ENCODE data around the gene RNGTT.

DNA sequence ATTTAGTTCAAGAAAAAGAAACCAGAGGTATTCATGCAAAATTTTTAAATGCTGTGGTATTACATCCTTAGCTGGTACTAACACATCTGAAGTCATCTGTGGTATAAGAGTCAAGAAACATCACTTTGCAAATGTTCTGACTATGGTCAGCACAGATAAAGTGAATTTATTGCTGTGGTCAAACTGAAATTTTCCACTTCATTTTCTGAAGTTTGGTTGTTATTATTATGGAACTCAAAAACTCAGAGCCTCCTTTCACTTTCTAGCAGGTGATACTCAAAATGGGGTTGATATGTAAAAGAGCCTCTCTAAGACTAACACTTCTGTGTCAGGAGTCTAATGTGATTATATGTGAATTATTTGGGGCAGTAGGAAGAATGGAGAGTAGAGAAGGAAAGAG is 257.8 kb downstream of the RNGTT start:
- TF ChIP-seq, protein P1, sequence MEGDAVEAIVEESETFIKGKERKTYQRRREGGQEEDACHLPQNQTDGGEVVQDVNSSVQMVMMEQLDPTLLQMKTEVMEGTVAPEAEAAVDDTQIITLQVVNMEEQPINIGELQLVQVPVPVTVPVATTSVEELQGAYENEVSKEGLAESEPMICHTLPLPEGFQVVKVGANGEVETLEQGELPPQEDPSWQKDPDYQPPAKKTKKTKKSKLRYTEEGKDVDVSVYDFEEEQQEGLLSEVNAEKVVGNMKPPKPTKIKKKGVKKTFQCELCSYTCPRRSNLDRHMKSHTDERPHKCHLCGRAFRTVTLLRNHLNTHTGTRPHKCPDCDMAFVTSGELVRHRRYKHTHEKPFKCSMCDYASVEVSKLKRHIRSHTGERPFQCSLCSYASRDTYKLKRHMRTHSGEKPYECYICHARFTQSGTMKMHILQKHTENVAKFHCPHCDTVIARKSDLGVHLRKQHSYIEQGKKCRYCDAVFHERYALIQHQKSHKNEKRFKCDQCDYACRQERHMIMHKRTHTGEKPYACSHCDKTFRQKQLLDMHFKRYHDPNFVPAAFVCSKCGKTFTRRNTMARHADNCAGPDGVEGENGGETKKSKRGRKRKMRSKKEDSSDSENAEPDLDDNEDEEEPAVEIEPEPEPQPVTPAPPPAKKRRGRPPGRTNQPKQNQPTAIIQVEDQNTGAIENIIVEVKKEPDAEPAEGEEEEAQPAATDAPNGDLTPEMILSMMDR (conservative IDR thresholded peaks at IDR 0.05 in 1 of 2, IDR thresholded peaks at IDR 0.05 in 1 of 2; ENCODE audit: extremely low read depth in 1 of 2, insufficient read depth in 1 of 2, low read depth in 1 of 2, low read length in 2 of 2), result no peak
- TF ChIP-seq EZH2 (IDR thresholded peaks at IDR 0.05; ENCODE audit: borderline replicate concordance, low read length), result no peak

Data from mammary epithelial cell (primary cell).